Non-pigmented ciliary epithelial cell (primary cell): ENCODE data around the gene RGS14.
"Not testable (repeated sequence)": the region's sequence is repeated elsewhere in the genome, so short reads cannot be mapped to it uniquely, and the experiment has no call there.

ENCODE experiments used
- DNase-seq: peaks from one replicate; pipeline ENCODE4 v3.0.0-alpha.2; 2010; ENCODE audit warnings: low read depth

Gene RGS14

GRCh38 chr5:177364159-177364962, 6.6 kb downstream of the RGS14 start:
- DNase-seq = no peak

- DNase-seq = no peak
Measured at GRCh38 chr5:177365845-177366527, 8.3 kb downstream of the RGS14 start.

- peak; percentile 31 for DNase-seq
Measured at GRCh38 chr5:177366528-177367322, 9.0 kb downstream of the RGS14 start.

GRCh38 chr5:177367323-177367848, 9.7 kb downstream of the RGS14 start:
- DNase-seq = no peak

- no peak for DNase-seq
Measured at GRCh38 chr5:177367981-177368868, 10.5 kb downstream of the RGS14 start.

GRCh38 chr5:177368869-177369644, 11.3 kb downstream of the RGS14 start:
- no peak for DNase-seq

DNA sequence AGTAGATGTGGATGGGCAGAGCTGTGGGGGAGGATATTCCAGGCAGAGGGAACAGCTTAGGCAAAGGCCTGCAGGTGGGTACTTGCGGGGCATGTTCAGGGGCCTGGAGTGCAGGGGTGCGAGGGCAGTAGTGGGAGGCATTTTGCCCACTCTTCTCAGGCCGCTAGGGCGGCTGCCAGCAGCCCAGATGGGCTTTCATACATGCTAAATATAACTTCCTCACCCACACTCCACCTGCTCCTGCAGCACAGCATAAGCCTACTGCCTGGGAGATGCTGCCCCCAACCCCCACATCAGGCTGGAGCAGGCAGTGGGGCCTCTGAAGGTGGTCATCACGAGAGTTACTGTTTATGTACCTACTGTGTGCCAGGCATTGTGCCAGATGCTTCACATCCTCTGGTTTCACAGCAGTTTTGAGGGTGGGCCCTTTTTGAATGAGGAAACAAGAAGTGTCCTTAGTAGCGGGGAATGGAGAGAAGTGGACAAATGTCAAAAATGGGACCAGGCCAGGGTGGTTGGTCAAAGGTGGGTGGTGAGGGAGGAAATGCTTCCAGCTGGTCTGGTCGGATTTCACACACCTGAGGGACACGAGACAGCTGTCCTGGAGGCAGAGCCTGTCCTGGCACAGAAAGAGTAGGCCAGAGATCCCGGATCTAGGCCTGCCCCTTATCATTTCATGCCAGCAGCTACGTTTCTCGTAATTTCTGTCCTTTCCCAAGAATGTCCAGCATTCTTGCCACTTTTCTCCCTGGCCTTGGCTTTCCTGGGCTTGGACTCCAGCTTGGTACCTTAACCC, 12.1 kb downstream of the RGS14 start:
- DNase-seq = no peak

- peak; percentile 43 for DNase-seq
Measured at GRCh38 chr5:177370488-177371119, 12.9 kb downstream of the RGS14 start.

DNA sequence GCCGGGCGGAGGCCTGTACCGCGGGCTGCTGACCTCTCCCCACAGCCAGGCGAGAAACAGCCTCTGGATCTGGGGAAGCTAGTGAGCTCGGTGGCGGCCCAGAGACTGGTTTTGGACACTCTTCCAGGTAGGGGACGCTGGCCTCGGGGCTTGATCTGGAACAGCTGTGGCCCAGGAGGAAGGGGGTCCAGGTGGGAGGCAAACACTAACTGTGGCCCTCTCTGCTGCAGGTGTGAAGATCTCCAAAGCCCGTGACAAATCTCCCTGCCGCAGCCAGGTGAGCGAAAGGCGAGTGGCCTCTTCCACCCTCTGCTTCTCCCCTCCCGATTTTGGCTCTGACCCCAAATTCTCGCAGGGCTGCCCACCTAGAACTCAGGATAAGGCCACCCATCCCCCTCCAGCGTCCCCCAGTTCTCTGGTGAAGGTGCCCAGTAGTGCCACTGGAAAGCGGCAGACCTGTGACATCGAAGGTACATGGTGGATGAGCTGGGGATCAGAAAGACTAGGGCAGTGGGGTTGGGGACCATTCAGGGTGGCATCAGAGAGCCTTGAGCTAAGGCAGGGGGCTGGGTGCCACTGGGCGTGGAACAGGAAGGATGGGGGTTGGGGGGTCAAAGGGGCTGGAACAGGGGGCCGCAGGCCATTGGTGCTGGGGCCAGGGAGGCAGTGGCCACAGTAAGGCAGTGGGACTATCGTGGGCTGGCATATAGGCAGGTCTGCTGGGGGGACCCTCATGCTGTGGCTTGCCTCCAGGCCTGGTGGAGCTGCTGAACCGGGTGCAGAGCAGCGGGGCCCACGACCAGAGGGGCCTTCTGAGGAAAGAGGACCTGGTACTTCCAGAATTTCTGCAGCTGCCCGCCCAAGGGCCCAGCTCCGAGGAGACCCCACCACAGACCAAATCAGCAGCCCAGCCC, 13.7 kb downstream of the RGS14 start:
- no peak for DNase-seq

- no peak for DNase-seq
Measured at GRCh38 chr5:177372034-177372896, 14.5 kb downstream of the RGS14 start.

DNA sequence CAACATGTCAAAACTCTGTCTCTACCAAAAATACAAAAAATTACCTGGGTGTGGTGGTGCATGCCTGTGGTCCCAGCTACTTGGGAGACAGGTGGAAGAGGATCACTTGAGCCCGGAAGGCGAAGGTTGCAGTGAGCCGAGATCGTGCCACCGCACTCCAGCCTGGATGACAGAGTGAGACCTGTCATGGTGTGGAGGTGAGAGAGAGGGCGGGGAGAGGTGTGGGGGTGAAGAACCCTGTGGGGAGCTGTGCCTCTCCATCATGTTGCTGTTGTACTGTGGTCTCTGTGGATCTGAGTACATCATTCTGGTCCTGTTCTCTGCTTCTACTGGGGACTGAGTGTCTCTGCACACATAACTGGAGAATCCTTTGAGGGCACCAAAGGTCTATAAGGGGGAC, 15.2 kb downstream of the RGS14 start:
- no peak for DNase-seq

- no peak for DNase-seq
Measured at GRCh38 chr5:177373806-177374205, 16.1 kb downstream of the RGS14 start.

DNA sequence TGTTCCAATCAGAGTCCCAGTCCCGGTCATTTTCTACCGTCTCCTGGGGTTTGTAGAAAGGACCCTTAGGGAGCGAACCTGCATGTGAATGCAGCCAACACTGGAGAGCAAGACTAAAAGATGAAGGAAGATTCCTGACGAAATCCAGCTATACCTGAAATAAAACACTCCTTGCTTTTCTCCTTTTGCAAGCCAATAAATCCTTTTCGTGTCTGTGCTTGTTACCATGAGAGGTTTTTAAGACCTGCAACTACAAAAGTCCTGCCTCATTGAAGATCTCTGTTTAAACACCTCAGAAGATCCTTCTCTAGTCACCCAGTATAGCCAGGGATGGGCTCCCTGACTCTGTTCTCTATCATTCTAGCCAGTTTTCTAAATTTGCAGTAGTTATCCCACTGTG, 16.5 kb downstream of the RGS14 start:
- no peak for DNase-seq

DNA sequence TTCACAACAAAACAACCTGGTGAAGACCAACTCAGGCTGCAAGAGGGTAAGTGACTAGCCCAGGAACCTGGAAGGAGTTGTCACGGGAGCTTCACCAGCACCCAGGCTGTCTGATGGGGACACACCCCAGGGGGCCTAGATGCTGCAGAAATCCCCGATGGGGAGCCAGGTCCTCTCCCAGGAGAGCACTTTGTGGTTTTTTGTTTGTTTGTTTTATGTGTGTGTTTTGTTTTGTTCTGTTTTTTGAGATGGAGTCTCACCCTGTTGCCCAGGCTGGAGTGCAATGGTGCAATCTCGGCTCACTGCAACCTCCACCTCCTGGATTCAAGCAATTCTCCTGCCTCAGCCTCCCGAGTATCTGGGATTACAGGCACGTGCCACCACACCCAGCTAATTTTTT, 17.8 kb downstream of the RGS14 start:
- not testable (repeated sequence) for DNase-seq

DNA sequence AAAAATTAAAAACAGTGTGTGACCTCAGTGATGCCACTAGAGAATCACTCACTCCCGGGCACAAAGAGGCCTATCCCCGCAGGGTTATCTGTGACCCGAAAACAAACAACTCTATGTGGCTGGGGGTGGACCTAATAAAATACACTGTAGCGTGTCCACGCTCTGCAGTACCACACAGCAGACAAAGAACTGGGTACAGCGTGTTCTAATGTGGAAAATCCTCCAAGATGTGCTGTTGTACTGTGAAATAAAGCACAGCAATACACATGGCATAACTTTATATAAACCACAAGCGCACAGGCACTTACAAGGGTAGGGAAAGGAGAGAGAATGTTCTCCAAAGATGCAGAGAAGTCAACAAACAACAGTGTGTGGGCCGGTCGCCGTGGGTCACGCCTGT, 18.4 kb downstream of the RGS14 start:
- DNase-seq = no peak

- DNase-seq = no peak
Measured at GRCh38 chr5:177377851-177378776, 20.4 kb downstream of the RGS14 start.
